Esophagus muscularis mucosa (tissue), 3 donors: ENCODE results near the gene TTYH2.

Experiments used
- POLR2AphosphoS5 ChIP-seq, 2 donors: sonication (generic); formaldehyde crosslinking; IDR thresholded peaks; one replicate each; pipeline ENCODE4 v1.6.1; 2017; ENCODE audit warnings: antibody characterized with exemption in 2 of 2
- TF ChIP-seq, protein P1 (sequence below), 3 experiments: fragments of 200-600 bp in 2 of 3; fragments of 450-650 bp in 1 of 3; sonication (generic) in 2 of 3; IDR thresholded peaks; one replicate each; pipeline ENCODE4 v1.5.1; 2017 to 2019; ENCODE audit warnings: antibody characterized with exemption in 3 of 3, mild to moderate bottlenecking in 2 of 3, moderate library complexity in 1 of 3

DNA sequence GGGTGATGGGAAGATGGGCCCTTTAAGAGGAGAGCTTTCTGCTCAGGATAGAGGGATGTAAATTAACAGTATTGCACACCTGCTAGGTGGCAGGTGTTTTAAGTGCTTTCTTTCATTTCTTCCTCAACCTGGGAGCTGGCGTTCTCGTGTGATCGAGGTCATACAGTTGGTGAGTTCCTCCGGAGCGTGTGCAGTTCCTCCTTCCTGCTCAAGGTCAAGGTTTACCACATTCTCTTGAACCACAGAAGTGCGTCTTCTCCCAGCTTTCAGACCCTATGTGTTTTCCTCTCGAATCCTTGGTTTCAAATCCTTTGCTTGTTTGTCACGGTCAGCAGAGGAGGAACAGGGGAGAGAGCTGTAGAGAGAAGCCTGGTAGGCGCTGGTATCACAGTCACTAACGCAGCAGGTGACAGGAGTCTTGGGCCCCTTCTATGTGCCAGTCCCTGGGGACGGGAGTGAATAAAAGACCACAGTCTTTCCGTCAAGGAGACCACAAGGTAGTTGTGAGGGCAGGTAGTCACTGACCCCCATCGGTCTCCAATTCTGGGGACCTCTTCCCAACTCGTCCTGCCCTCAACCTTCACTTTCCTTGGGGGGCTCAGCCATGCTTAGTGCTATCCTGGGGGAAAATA lies 61.5 kb downstream of the TTYH2 start:
- TF ChIP-seq, protein P1, sequence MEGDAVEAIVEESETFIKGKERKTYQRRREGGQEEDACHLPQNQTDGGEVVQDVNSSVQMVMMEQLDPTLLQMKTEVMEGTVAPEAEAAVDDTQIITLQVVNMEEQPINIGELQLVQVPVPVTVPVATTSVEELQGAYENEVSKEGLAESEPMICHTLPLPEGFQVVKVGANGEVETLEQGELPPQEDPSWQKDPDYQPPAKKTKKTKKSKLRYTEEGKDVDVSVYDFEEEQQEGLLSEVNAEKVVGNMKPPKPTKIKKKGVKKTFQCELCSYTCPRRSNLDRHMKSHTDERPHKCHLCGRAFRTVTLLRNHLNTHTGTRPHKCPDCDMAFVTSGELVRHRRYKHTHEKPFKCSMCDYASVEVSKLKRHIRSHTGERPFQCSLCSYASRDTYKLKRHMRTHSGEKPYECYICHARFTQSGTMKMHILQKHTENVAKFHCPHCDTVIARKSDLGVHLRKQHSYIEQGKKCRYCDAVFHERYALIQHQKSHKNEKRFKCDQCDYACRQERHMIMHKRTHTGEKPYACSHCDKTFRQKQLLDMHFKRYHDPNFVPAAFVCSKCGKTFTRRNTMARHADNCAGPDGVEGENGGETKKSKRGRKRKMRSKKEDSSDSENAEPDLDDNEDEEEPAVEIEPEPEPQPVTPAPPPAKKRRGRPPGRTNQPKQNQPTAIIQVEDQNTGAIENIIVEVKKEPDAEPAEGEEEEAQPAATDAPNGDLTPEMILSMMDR (IDR thresholded peaks at IDR 0.05) = no peak
- no peak for TF ChIP-seq POLR2AphosphoS5 (IDR thresholded peaks at IDR 0.05)
